Sigmoid colon (tissue), 4 donors: ENCODE results near the gene KPNA6.

Source experiments
- EP300 ChIP-seq, 4 donors: sonication (generic); formaldehyde crosslinking; IDR thresholded peaks; one replicate each; pipeline ENCODE4 v1.6.1; 2017; ENCODE audit warnings: antibody characterized with exemption in 4 of 4
- POLR2A ChIP-seq, 2 donors: fragments of 450-650 bp; IDR thresholded peaks; one replicate each; pipeline ENCODE4 v1.6.1; 2016; ENCODE audit warnings: antibody characterized with exemption in 2 of 2, mild to moderate bottlenecking in 2 of 2, moderate library complexity in 2 of 2
- POLR2AphosphoS5 ChIP-seq, 4 donors: sonication (generic); formaldehyde crosslinking; IDR thresholded peaks; one replicate each; pipeline ENCODE4 v1.6.1; 2017; ENCODE audit warnings: antibody characterized with exemption in 4 of 4
- TF ChIP-seq, protein P1 (sequence below), 4 experiments: fragments of 450-650 bp in 3 of 4; fragments of 200-600 bp in 1 of 4; IDR thresholded peaks; one replicate each; pipeline ENCODE4 v1.5.1; 2016 to 2019; ENCODE audit warnings: antibody characterized with exemption in 4 of 4, mild to moderate bottlenecking in 3 of 4, moderate library complexity in 2 of 4

DNA sequence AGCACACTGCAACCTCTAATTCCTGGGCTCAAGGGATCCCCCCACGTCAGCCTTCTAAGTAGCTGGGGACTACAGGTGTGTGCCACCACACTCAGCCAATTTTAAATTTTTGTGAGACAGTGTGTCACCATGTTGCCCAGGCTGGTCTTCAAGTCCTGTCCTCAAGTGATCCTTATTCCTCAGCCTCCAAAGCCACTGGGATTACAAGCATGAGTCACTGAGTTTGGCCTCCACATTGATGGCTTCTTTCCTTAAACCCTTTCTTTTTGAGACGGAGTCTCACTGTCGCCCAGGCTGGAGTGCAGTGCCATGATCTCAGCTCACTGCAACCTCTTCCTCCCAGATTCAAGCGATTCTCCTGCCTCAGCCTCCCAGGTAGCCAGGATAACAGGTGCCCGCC is 7.6 kb downstream of the KPNA6 start:
- TF ChIP-seq, protein P1, sequence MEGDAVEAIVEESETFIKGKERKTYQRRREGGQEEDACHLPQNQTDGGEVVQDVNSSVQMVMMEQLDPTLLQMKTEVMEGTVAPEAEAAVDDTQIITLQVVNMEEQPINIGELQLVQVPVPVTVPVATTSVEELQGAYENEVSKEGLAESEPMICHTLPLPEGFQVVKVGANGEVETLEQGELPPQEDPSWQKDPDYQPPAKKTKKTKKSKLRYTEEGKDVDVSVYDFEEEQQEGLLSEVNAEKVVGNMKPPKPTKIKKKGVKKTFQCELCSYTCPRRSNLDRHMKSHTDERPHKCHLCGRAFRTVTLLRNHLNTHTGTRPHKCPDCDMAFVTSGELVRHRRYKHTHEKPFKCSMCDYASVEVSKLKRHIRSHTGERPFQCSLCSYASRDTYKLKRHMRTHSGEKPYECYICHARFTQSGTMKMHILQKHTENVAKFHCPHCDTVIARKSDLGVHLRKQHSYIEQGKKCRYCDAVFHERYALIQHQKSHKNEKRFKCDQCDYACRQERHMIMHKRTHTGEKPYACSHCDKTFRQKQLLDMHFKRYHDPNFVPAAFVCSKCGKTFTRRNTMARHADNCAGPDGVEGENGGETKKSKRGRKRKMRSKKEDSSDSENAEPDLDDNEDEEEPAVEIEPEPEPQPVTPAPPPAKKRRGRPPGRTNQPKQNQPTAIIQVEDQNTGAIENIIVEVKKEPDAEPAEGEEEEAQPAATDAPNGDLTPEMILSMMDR (IDR thresholded peaks at IDR 0.05) = no peak
- no peak for TF ChIP-seq POLR2AphosphoS5 (IDR thresholded peaks at IDR 0.05)
- TF ChIP-seq EP300 (IDR thresholded peaks at IDR 0.05) = no peak
- TF ChIP-seq POLR2A (IDR thresholded peaks at IDR 0.05) = no peak
